ENCODE measurements around the gene PLEKHG4B. TPM values are rescaled to one million over a fixed set of nuclear protein-coding genes. Genes with fewer than 3 reads are reported as not detected.

Gene PLEKHG4B
- total RNA-seq, 1 donor from 2014 or later = 2.0 TPM

GRCh38 chr5:104778-105296 is 12.9 kb downstream of the PLEKHG4B start:
- Histone ChIP-seq H3K4me3 (no peak overlapping the region), H3K4me1 (no peaks in the 10 kb centered on the region), H3K27me3 (peaks cover 4% of the 10 kb centered on the region), H3K9me3 (no peaks in the 10 kb centered on the region), H3K36me3 (no peaks in the 10 kb centered on the region), H3K27ac (no peak overlapping the region)
- no peak for ATAC-seq
- no peak for TF ChIP-seq CTCF (IDR thresholded peaks at IDR 0.05)
- DNase-seq = no peak
- intact Hi-C loops (cut with DNase I) = no loop called here

GRCh38 chr5:105504-106070 is 13.6 kb downstream of the PLEKHG4B start:
- Histone ChIP-seq H3K36me3 (no peaks in the 10 kb centered on the region), H3K27ac (no peak overlapping the region), H3K4me3 (no peak overlapping the region), H3K4me1 (no peaks in the 10 kb centered on the region), H3K9me3 (no peaks in the 10 kb centered on the region), H3K27me3 (peaks cover 4% of the 10 kb centered on the region)
- DNase-seq (no peak), ATAC-seq (no peak)
- intact Hi-C loops (cut with DNase I) = no loop called here
- no peak for TF ChIP-seq CTCF (IDR thresholded peaks at IDR 0.05)

GRCh38 chr5:106587-106986 is 14.6 kb downstream of the PLEKHG4B start:
- no peak for DNase-seq
- TF ChIP-seq CTCF (IDR thresholded peaks at IDR 0.05) = no peak
- Histone ChIP-seq H3K27ac (no peak overlapping the region), H3K27me3 (peaks cover 4% of the 10 kb centered on the region), H3K4me3 (no peak overlapping the region), H3K36me3 (no peaks in the 10 kb centered on the region), H3K9me3 (no peaks in the 10 kb centered on the region), H3K4me1 (no peaks in the 10 kb centered on the region)
- no peak for ATAC-seq
- intact Hi-C loops (cut with DNase I) = no loop called here

GRCh38 chr5:107526-107925 is 15.6 kb downstream of the PLEKHG4B start:
- Histone ChIP-seq H3K4me3 (no peak overlapping the region), H3K9me3 (no peaks in the 10 kb centered on the region), H3K27me3 (peaks cover 4% of the 10 kb centered on the region), H3K27ac (no peak overlapping the region), H3K4me1 (no peaks in the 10 kb centered on the region), H3K36me3 (no peaks in the 10 kb centered on the region)
- intact Hi-C loops (cut with DNase I) = no loop called here
- TF ChIP-seq CTCF (IDR thresholded peaks at IDR 0.05) = no peak
- DNase-seq (no peak), ATAC-seq (peak; percentile 21)

GRCh38 chr5:109826-110225 is 17.9 kb downstream of the PLEKHG4B start:
- Histone ChIP-seq H3K36me3 (no peaks in the 10 kb centered on the region), H3K4me3 (no peak overlapping the region), H3K4me1 (no peaks in the 10 kb centered on the region), H3K27ac (no peak overlapping the region), H3K9me3 (no peaks in the 10 kb centered on the region), H3K27me3 (peaks cover 4% of the 10 kb centered on the region)
- intact Hi-C loops (cut with DNase I) = no loop called here
- TF ChIP-seq CTCF (IDR thresholded peaks at IDR 0.05) = no peak
- ATAC-seq (no peak), DNase-seq (no peak)
